HepG2 (cell line): ENCODE data around the gene ASF1B. TPM values are rescaled to one million over a fixed set of nuclear protein-coding genes. Genes with fewer than 3 reads are reported as not detected.
A peak's percentile ranks its signal among the peaks of the same experiment; 100 is the strongest.

Source experiments
- GATA4 ChIP-seq: sonication (generic); IDR thresholded peaks from 2 replicates; pipeline ENCODE4 v1.6.1; 2016; ENCODE audit warnings: antibody characterized with exemption, low read depth, borderline replicate concordance
- HMG20B ChIP-seq: conservative IDR thresholded peaks from 2 replicates; pipeline ENCODE4 v1.6.1; 2016; ENCODE audit warnings: missing genetic modification reagents, missing compliant biosample characterization
- HNRNPLL ChIP-seq: fragments of 200-400 bp; formaldehyde crosslinking; IDR thresholded peaks from 2 replicates; pipeline ENCODE4 v1.6.1; 2017; ENCODE audit warnings: mild to moderate bottlenecking, low read depth, low read length; ENCODE audit not compliant: poor library complexity, severe bottlenecking
- NONO ChIP-seq, 2 experiments: fragments of 450-650 bp in 1 of 2; sonication (generic) in 1 of 2; formaldehyde crosslinking in 1 of 2; IDR thresholded peaks in 1 of 2; conservative IDR thresholded peaks in 1 of 2; 2 replicates each; pipeline versions ENCODE4 v1.6.1 to v1.8.0; 2017 to 2022; ENCODE audit warnings: mild to moderate bottlenecking in 1 of 2, missing genetic modification reagents in 1 of 2, moderate library complexity in 1 of 2
- PCBP2 ChIP-seq: fragments of 200-400 bp; formaldehyde crosslinking; optimal IDR thresholded peaks from 2 replicates; pipeline ENCODE3; 2018; ENCODE audit warnings: low read length, low read depth; ENCODE audit not compliant: poor library complexity, severe bottlenecking
- SAFB2 ChIP-seq: sonication (generic); formaldehyde crosslinking; IDR thresholded peaks from 2 replicates; pipeline ENCODE4 v1.5.1; 2020; ENCODE audit warnings: missing genetic modification reagents, low read depth, mild to moderate bottlenecking, borderline replicate concordance
- SPEN ChIP-seq: sonication (generic); formaldehyde crosslinking; IDR thresholded peaks from 2 replicates; pipeline ENCODE4 v1.5.1; 2020; ENCODE audit warnings: low read depth, mild to moderate bottlenecking, missing genetic modification reagents
- TBX2 ChIP-seq: sonication (generic); formaldehyde crosslinking; IDR thresholded peaks from 2 replicates; pipeline ENCODE4 v1.5.0; 2020; ENCODE audit warnings: missing genetic modification reagents, mild to moderate bottlenecking, borderline replicate concordance
- ZNF333 ChIP-seq: sonication (generic); formaldehyde crosslinking; IDR thresholded peaks from 2 replicates; pipeline ENCODE4 v1.4.0; 2020; ENCODE audit warnings: mild to moderate bottlenecking, missing genetic modification reagents, borderline replicate concordance
- ZNF629 ChIP-seq: sonication (generic); formaldehyde crosslinking; conservative IDR thresholded peaks from 2 replicates; pipeline ENCODE4 v1.5.0; 2020; ENCODE audit warnings: missing genetic modification reagents
- ZNF713 ChIP-seq: sonication (generic); formaldehyde crosslinking; IDR thresholded peaks from 2 replicates; pipeline ENCODE4 v1.4.0; 2020; ENCODE audit warnings: mild to moderate bottlenecking, missing genetic modification reagents
- polyA plus RNA-seq, 8 experiments: library from polyadenylated mRNA; depleted of rRNA in 3 of 8; stranded (reverse) in 7 of 8; unstranded in 1 of 8; fragments of >200 nt; fragmentation: Illumina TruSeq in 4 of 8; extraction: Trizol in 4 of 8; gene quantifications; 2 replicates each; pipeline versions ENCODE4 v1.2.1 to v1.2.3, GENCODE V29; 2011 to 2016; ENCODE audit warnings: low read depth in 4 of 8, missing spikeins in 1 of 8, mixed read lengths in 1 of 8; ENCODE audit not compliant: insufficient read depth in 1 of 8
- total RNA-seq, 5 experiments: library from RNA; depleted of rRNA; stranded (reverse); fragments of >200 nt; fragmentation: Illumina TruSeq; extraction: Trizol; gene quantifications; 2 replicates each; pipeline ENCODE4 v1.2.3, GENCODE V29; 2016; ENCODE audit warnings: low read depth in 1 of 5
- TF ChIP-seq, protein P1 (sequence below), 2 experiments: sonication (generic) in 1 of 2; formaldehyde crosslinking in 1 of 2; IDR thresholded peaks; 2 replicates each; pipeline versions ENCODE4 v1.4.0 to v1.6.1; 2016 to 2020; ENCODE audit warnings: borderline replicate concordance in 1 of 2, low read depth in 1 of 2, mild to moderate bottlenecking in 1 of 2, missing genetic modification reagents in 1 of 2
- TF ChIP-seq, protein P2 (sequence below): sonication (generic); formaldehyde crosslinking; IDR thresholded peaks from 2 replicates; pipeline ENCODE4 v1.5.0; 2020; ENCODE audit warnings: mild to moderate bottlenecking, missing genetic modification reagents, borderline replicate concordance
- TF ChIP-seq, protein P3 (sequence below): sonication (generic); formaldehyde crosslinking; IDR thresholded peaks from 2 replicates; pipeline ENCODE4 v1.4.0; 2020; ENCODE audit warnings: missing genetic modification reagents, borderline replicate concordance

Gene ASF1B
- total and polyA plus RNA-seq, 2 of the 13 experiments (the other 11 are each of a cell fraction or from before 2014, with no cell fraction given) = 18.2 to 24.8 TPM

DNA sequence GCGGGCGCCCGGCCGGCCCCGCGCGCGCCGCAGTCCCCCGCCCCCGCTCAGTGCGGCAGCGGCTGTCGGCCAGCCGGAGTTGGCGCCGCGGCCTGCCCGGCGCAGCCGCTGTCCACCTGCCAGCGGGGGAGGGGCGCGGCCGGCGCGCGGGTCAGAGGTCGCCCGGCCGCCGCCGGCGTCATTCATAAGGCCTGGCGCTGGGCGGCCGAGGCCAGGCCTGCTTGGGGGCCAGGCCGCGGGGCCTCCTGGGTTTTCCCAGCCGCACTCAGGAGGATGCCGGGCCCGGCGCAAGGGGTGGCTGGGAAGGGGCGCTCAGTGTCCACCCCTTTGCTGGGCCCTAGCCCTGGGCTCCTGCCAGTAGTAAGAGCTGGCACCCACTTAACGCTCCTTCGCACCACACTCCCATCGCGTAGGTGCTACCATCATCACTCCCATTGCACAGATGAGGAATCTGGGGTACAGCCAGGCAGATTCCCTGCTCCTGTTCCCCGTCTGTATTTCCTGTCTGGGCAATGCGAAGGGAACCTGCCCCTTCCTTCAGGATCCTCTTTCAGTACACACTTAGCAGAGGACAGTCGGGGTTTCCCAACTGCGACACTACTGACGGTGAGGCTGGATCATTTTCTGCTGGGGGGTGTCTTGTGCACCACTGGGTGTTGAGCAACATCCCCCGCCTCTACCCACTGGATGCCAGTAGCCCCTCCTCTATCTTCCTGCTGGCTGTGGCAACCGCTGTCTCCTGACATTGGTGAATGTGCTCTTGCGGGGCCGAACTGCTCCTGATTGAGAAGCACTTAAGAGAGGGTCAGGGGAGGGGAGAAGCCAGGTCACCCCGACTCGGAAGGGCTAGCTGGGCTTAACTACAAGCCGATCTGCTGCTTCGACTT lies 18.0 kb downstream of the ASF1B start (continued):
- TF ChIP-seq, protein P1, sequence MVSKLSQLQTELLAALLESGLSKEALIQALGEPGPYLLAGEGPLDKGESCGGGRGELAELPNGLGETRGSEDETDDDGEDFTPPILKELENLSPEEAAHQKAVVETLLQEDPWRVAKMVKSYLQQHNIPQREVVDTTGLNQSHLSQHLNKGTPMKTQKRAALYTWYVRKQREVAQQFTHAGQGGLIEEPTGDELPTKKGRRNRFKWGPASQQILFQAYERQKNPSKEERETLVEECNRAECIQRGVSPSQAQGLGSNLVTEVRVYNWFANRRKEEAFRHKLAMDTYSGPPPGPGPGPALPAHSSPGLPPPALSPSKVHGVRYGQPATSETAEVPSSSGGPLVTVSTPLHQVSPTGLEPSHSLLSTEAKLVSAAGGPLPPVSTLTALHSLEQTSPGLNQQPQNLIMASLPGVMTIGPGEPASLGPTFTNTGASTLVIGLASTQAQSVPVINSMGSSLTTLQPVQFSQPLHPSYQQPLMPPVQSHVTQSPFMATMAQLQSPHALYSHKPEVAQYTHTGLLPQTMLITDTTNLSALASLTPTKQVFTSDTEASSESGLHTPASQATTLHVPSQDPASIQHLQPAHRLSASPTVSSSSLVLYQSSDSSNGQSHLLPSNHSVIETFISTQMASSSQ (IDR thresholded peaks at IDR 0.05; ENCODE audit: low read depth) = no peak
- TF ChIP-seq, protein P1 (CRISPR knock-in tag; IDR thresholded peaks at IDR 0.05; ENCODE audit: borderline replicate concordance) = no peak
- no peak for TF ChIP-seq NONO (IDR thresholded peaks at IDR 0.05)
- peak; percentile 63; the same call in 1 of the 2 replicates for TF ChIP-seq NONO (CRISPR knock-in tag; conservative IDR thresholded peaks at IDR 0.05)
- TF ChIP-seq, protein P2, sequence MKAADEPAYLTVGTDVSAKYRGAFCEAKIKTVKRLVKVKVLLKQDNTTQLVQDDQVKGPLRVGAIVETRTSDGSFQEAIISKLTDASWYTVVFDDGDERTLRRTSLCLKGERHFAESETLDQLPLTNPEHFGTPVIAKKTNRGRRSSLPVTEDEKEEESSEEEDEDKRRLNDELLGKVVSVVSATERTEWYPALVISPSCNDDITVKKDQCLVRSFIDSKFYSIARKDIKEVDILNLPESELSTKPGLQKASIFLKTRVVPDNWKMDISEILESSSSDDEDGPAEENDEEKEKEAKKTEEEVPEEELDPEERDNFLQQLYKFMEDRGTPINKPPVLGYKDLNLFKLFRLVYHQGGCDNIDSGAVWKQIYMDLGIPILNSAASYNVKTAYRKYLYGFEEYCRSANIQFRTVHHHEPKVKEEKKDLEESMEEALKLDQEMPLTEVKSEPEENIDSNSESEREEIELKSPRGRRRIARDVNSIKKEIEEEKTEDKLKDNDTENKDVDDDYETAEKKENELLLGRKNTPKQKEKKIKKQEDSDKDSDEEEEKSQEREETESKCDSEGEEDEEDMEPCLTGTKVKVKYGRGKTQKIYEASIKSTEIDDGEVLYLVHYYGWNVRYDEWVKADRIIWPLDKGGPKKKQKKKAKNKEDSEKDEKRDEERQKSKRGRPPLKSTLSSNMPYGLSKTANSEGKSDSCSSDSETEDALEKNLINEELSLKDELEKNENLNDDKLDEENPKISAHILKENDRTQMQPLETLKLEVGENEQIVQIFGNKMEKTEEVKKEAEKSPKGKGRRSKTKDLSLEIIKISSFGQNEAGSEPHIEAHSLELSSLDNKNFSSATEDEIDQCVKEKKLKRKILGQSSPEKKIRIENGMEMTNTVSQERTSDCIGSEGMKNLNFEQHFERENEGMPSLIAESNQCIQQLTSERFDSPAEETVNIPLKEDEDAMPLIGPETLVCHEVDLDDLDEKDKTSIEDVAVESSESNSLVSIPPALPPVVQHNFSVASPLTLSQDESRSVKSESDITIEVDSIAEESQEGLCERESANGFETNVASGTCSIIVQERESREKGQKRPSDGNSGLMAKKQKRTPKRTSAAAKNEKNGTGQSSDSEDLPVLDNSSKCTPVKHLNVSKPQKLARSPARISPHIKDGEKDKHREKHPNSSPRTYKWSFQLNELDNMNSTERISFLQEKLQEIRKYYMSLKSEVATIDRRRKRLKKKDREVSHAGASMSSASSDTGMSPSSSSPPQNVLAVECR = peak; percentile 64
- peak; percentile 14; the same call in 1 of the 2 replicates for TF ChIP-seq HMG20B
- no peak for TF ChIP-seq ZNF713 (CRISPR knock-in tag)
- TF ChIP-seq, protein P3, sequence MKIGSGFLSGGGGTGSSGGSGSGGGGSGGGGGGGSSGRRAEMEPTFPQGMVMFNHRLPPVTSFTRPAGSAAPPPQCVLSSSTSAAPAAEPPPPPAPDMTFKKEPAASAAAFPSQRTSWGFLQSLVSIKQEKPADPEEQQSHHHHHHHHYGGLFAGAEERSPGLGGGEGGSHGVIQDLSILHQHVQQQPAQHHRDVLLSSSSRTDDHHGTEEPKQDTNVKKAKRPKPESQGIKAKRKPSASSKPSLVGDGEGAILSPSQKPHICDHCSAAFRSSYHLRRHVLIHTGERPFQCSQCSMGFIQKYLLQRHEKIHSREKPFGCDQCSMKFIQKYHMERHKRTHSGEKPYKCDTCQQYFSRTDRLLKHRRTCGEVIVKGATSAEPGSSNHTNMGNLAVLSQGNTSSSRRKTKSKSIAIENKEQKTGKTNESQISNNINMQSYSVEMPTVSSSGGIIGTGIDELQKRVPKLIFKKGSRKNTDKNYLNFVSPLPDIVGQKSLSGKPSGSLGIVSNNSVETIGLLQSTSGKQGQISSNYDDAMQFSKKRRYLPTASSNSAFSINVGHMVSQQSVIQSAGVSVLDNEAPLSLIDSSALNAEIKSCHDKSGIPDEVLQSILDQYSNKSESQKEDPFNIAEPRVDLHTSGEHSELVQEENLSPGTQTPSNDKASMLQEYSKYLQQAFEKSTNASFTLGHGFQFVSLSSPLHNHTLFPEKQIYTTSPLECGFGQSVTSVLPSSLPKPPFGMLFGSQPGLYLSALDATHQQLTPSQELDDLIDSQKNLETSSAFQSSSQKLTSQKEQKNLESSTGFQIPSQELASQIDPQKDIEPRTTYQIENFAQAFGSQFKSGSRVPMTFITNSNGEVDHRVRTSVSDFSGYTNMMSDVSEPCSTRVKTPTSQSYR = peak; percentile 80
- TF ChIP-seq PCBP2 = no peak
- TF ChIP-seq GATA4 = 0 out of 2 replicates have a peak, but pooled peaks have one; percentile 14
- 0 out of 2 replicates have a peak, but pooled peaks have one; percentile 16 for TF ChIP-seq SAFB2
- peak; percentile 64 for TF ChIP-seq HNRNPLL
- 0 out of 2 replicates have a peak, but pooled peaks have one; percentile 74 for TF ChIP-seq ZNF333 (CRISPR knock-in tag)
- peak; percentile 62; the same call in 1 of the 2 replicates for TF ChIP-seq SPEN
- TF ChIP-seq TBX2 (CRISPR knock-in tag) = peak; percentile 32; the same call in 1 of the 2 replicates
- peak; percentile 81 for TF ChIP-seq ZNF629 (CRISPR knock-in tag)
